Effector memory CD8-positive, alpha-beta T cell (primary cell): ENCODE measurements around the gene KDELR1.

Experiments
- ATAC-seq: fragments of 150-1000 bp; cut with Tn5 transposase; replicated peaks from 2 replicates; pipeline ENCODE4 v1.10.0; 2021; ENCODE audit warnings: mild to moderate bottlenecking, moderate library complexity
- DNase-seq, 3 experiments: peaks; one replicate each; pipeline ENCODE4 v3.0.0; 2021
- H3K27ac Mint-ChIP-seq, 2 donors: one replicate each; pipeline ENCODE4 v1.8.0; 2022; ENCODE audit warnings: mild to moderate bottlenecking in 2 of 2, mixed read lengths in 2 of 2, moderate library complexity in 2 of 2
- H3K27me3 Mint-ChIP-seq, 2 donors: one replicate each; pipeline ENCODE4 v1.8.0; 2022; ENCODE audit warnings: mixed read lengths in 2 of 2
- H3K36me3 Mint-ChIP-seq: one replicate; pipeline ENCODE4 v1.8.0; 2022; ENCODE audit warnings: mild to moderate bottlenecking, moderate library complexity, mixed read lengths; ENCODE audit not compliant: insufficient read depth
- H3K4me1 Mint-ChIP-seq, 2 donors: one replicate each; pipeline ENCODE4 v1.8.0; 2022; ENCODE audit warnings: low read depth in 2 of 2, mixed read lengths in 2 of 2
- H3K4me3 Mint-ChIP-seq, 2 donors: one replicate each; pipeline ENCODE4 v1.8.0; 2022; ENCODE audit warnings: mild to moderate bottlenecking in 2 of 2, mixed read lengths in 2 of 2, moderate library complexity in 2 of 2
- H3K9me3 Mint-ChIP-seq, 2 donors: one replicate each; pipeline ENCODE4 v1.8.0; 2022; ENCODE audit warnings: mixed read lengths in 2 of 2

Gene KDELR1

DNA sequence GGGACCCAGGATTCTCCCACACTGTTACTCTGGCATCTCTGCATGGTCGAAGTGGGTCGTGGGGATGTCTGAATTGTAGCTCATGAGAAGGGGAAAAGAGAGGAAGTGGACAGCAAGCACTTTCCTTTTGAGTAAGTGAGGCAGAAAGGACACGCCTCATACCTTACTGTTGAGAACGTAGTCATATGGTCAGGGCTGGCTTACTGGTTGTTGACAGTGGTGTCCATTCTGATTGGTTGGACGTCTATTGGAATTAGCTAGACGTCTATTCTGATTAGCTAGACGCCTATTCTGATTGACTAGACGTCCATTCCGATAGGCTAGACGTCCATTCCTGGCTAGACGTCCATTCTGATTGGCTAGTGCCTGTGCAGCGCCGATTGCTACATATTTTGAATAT lies 14.5 kb upstream of the KDELR1 start:
- no peaks in the 10 kb centered on the region for H3K9me3 Mint-ChIP-seq
- no peak for ATAC-seq

DNA sequence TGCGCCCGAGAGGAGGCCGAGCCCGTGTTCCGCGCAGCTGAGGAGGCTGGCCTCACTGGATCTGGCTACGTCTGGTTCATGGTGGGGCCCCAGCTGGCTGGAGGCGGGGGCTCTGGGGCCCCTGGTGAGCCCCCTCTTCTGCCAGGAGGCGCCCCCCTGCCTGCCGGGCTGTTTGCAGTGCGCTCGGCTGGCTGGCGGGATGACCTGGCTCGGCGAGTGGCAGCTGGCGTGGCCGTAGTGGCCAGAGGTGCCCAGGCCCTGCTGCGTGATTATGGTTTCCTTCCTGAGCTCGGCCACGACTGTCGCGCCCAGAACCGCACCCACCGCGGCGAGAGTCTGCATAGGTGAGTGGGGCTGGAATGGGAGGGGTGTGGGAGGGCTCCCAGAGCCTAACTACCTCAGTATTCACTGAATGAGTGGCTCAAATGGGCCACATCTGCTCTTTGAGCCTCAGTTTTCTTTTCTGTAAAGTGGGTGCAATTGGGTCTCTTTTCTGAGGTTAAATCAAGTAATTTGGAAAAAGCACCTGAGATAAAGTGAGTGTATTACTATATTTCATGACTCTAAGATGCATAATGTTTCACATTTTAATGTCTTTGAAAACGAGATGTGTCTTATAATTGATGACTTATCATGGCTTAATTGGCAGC lies 13.8 kb upstream of the KDELR1 start:
- Mint-ChIP-seq H3K36me3 (peaks cover 7% of the 10 kb centered on the region), H3K9me3 (no peaks in the 10 kb centered on the region), H3K4me3 (no peak overlapping the region), H3K27ac (no peak overlapping the region), H3K4me1 (peaks cover 4 to 18% of the 10 kb centered on the region in 2 donors), H3K27me3 (peaks cover 20 to 22% of the 10 kb centered on the region in 2 donors)
- ATAC-seq (no peak), DNase-seq (no peak)

More for the DNA sequence above, 14.5 kb upstream of the KDELR1 start:
- Mint-ChIP-seq H3K4me1 (peaks cover 4 to 15% of the 10 kb centered on the region in 2 donors), H3K36me3 (peaks cover 11% of the 10 kb centered on the region), H3K27ac (no peak overlapping the region), H3K4me3 (no peak overlapping the region), H3K27me3 (peaks cover 20 to 22% of the 10 kb centered on the region in 2 donors)
- no peak for DNase-seq

DNA sequence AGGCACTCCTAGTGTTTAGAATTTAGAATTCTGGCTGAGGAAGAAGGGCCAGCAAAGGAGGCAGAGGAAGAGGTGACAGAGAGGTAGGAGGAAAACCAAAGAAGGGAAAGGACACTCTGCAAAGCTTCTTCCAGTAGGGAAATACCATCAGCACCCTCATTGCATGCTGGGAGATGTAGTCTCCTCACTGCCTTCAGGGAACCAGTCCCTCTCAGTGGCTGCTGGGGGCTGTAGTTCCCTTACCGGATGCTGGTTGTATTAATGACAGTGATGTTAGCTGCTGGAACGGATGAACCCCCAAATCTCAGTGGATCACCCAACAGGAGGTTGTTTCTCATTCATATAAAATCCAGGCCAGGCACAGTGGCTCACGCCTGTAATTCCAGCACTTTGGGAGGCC lies 12.3 kb upstream of the KDELR1 start:
- ATAC-seq: peak; percentile 70
- Mint-ChIP-seq H3K4me3 (no peak overlapping the region), H3K9me3 (peaks cover 0 to 5% of the 10 kb centered on the region in 2 donors), H3K27ac (peak overlapping the region in 1 of 2 donors; percentile 33), H3K27me3 (peaks cover 20 to 22% of the 10 kb centered on the region in 2 donors), H3K4me1 (peaks cover 6 to 27% of the 10 kb centered on the region in 2 donors), H3K36me3 (peaks cover 7% of the 10 kb centered on the region)
- peak; percentile 44 to 61 (median 46) for DNase-seq

DNA sequence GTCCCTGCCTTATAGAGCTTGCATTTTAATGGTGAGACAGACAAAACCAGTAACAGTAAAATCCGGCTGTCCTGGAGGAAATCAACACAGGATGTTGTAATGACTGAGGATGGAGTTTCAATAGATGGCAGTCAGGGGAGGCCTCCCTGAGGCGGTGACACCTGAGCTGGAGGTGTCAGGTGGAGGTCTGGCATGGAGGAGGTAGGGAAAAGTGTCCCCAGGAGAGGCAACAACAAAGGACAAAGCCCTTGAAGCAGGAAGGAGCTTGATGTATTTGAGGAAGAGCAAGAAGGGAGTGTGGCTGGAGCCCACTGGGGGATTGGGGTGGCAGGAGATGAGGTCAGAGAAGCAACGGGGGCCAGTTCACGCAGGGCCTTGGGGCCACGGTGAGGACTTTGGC lies 9.9 kb upstream of the KDELR1 start:
- Mint-ChIP-seq H3K4me1 (peaks cover 15 to 38% of the 10 kb centered on the region in 2 donors), H3K9me3 (peaks cover 0 to 5% of the 10 kb centered on the region in 2 donors), H3K27ac (no peak overlapping the region), H3K36me3 (peaks cover 13% of the 10 kb centered on the region), H3K4me3 (no peak overlapping the region), H3K27me3 (peaks cover 12 to 22% of the 10 kb centered on the region in 2 donors)
- ATAC-seq (no peak), DNase-seq (no peak)

DNA sequence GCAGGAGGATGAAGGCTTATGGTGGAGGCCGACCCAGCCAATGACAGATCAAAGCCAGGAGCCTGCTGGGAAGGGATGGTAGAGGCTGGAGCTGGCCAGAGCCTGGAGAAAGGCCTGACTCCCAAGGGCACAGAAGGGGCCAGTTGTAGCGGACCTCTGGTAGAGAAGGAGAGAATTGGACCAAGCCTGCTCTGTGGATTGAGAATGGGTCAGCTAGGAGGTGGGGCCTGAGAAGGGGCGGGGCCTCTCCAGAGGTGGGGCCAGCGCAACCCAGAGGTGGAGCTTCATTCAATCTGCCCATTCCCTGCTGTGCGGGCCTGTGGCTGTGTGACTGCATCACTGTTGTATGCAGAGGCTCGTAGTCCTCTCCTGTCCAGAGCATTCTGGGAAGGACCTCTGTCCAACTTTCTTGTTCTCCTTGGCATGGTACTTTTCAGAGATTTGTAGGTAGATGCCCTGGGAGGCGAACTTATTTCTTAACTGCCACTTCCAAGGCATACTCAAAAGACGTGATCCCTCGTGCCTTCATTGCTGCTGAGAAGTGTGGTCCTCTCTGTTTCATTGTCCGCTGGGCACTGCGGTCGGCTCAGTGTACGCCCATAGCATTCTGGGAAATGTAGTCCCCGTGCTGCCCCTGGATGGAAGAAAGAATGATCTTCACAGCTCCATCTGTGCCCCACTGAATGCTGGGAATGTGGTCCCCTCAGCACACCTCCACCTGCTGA lies 8.8 kb upstream of the KDELR1 start:
- Mint-ChIP-seq H3K4me1 (peaks cover 19 to 47% of the 10 kb centered on the region in 2 donors), H3K4me3 (no peak overlapping the region), H3K27me3 (peaks cover 17 to 26% of the 10 kb centered on the region in 2 donors), H3K27ac (peak overlapping the region in 1 of 2 donors; percentile 42), H3K36me3 (peaks cover 16% of the 10 kb centered on the region), H3K9me3 (peaks cover 0 to 5% of the 10 kb centered on the region in 2 donors)
- DNase-seq: peak in 1 of 3 experiments; percentile 33
- peak; percentile 23 for ATAC-seq

DNA sequence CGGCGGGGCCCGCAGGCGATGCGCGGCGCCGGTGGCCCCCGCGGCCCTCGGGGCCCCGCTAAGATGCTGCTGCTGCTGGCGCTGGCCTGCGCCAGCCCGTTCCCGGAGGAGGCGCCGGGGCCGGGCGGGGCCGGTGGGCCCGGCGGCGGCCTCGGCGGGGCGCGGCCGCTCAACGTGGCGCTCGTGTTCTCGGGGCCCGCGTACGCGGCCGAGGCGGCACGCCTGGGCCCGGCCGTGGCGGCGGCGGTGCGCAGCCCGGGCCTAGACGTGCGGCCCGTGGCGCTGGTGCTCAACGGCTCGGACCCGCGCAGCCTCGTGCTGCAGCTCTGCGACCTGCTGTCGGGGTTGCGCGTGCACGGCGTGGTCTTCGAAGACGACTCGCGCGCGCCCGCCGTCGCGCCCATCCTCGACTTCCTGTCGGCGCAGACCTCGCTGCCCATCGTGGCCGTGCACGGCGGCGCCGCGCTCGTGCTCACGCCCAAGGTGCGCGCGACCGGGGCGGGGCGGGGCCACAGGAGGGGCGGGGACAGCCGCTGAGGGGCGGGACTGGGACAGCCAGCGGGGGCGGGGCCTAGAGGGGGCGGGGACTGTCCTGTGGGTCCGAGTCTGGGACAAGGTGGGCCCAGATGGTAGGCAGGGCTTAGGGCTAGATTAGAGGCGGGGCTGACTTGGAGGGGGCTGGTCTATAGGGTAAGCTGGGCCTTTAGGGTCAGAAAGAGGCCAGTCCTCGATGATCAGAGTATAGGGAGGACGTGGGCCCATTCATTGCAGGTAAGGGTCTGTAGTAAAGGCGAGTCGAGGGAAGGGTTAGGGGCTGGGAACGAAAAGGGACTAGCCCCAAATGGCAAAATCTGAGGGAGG lies 7.3 kb upstream of the KDELR1 start:
- H3K36me3 Mint-ChIP-seq: peaks cover 16% of the 10 kb centered on the region
- peaks cover 32 to 42% of the 10 kb centered on the region in 2 donors for H3K27me3 Mint-ChIP-seq
- peak overlapping the region; percentile 75 to 88 for H3K27ac Mint-ChIP-seq
- H3K4me1 Mint-ChIP-seq: peaks cover 25 to 60% of the 10 kb centered on the region in 2 donors
- peaks cover 0 to 5% of the 10 kb centered on the region in 2 donors for H3K9me3 Mint-ChIP-seq
- ATAC-seq (peak; percentile 73), DNase-seq (peak; percentile 81 to 86 (median 86))
- H3K4me3 Mint-ChIP-seq: peak overlapping the region; percentile 85 to 92

DNA sequence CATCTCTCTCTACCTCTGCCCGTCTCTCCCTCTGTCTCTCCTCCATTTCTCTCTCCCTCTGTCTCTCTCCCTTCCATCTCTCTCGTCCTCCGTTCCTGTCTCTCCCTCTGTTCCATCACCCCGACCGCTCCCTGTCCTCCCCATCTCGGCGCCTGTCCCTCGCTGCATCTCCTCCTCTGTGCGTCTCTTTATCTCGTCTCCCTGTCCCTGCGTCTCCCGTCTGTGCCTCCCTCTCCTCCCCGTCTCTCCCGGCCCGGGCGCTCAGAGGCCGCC lies 6.7 kb upstream of the KDELR1 start:
- DNase-seq (no peak), ATAC-seq (no peak)
- Mint-ChIP-seq H3K27ac (peak overlapping the region; percentile 75 to 88), H3K27me3 (peaks cover 32 to 45% of the 10 kb centered on the region in 2 donors), H3K4me1 (peaks cover 23 to 56% of the 10 kb centered on the region in 2 donors), H3K9me3 (peaks cover 0 to 5% of the 10 kb centered on the region in 2 donors), H3K36me3 (peaks cover 12% of the 10 kb centered on the region), H3K4me3 (peak overlapping the region; percentile 85 to 92)

DNA sequence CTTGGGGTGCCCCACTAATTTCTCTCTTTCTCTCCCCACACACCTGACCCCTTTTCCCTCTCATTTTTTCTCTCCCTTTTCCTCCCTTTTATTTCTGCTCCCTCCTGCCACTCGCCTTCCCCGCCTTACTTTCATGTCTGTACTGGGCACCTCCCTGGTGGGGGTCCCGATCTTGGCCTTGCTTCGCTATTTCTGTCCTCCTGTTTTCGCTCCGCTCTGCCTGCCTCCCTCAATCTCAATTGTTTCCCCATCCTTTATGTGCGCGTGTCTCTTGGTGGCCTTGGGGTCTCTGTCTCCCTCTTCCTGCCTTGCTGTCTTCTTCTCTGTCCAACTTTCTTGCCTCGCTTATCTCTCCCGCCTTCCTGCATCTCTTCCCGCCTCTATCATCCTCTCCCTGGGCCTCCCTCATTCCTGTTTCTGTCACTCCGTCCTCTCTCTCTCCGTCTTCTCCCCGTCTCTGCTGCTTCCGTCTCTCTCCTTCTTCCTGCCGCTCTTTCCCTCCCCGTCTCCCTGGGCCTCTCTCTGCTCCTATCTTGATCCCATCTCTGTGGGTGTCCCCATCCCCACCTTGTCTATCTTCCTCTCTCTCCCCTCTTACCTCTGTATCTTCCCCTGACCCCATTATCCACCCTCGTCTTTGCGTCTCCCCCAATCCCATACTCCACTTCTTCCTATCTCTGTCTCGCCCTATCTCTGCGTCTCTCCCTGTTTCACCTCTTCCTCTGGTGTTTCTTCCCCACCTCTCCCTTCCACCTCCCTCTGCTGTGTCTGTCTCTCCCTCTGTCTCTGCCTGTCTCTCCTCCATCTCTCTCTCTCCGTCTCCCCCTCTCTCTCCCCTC lies 6.1 kb upstream of the KDELR1 start:
- Mint-ChIP-seq H3K9me3 (peaks cover 0 to 5% of the 10 kb centered on the region in 2 donors), H3K27ac (peak overlapping the region; percentile 75 to 88), H3K4me1 (peaks cover 26 to 62% of the 10 kb centered on the region in 2 donors), H3K36me3 (peaks cover 10% of the 10 kb centered on the region), H3K4me3 (peak overlapping the region; percentile 85 to 92), H3K27me3 (peaks cover 32 to 50% of the 10 kb centered on the region in 2 donors)
- no peak for ATAC-seq
- DNase-seq: no peak

DNA sequence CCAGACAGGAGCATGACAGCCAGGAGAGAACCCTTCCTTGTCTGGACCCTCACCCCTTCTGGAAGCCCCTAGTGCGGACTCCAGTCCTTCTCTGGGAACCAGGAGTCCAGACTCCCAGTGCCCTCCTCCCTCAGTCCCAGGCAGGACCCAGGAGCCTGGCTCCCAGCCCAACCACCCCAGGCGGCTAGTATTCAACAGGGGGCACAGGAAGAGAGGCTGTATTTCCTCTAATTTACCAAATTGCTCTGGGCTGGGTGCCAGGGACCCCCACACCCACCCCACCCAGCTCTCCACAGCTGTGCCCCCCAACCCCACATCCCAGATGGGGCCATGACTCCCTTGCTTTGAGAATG lies 5.4 kb upstream of the KDELR1 start:
- peaks cover 32 to 51% of the 10 kb centered on the region in 2 donors for H3K27me3 Mint-ChIP-seq
- DNase-seq (no peak), ATAC-seq (no peak)
- peaks cover 27 to 60% of the 10 kb centered on the region in 2 donors for H3K4me1 Mint-ChIP-seq
- H3K9me3 Mint-ChIP-seq: peaks cover 0 to 5% of the 10 kb centered on the region in 2 donors
- no peak overlapping the region for H3K4me3 Mint-ChIP-seq
- H3K36me3 Mint-ChIP-seq: peaks cover 9% of the 10 kb centered on the region
- peak overlapping the region in 1 of 2 donors; percentile 88 for H3K27ac Mint-ChIP-seq

DNA sequence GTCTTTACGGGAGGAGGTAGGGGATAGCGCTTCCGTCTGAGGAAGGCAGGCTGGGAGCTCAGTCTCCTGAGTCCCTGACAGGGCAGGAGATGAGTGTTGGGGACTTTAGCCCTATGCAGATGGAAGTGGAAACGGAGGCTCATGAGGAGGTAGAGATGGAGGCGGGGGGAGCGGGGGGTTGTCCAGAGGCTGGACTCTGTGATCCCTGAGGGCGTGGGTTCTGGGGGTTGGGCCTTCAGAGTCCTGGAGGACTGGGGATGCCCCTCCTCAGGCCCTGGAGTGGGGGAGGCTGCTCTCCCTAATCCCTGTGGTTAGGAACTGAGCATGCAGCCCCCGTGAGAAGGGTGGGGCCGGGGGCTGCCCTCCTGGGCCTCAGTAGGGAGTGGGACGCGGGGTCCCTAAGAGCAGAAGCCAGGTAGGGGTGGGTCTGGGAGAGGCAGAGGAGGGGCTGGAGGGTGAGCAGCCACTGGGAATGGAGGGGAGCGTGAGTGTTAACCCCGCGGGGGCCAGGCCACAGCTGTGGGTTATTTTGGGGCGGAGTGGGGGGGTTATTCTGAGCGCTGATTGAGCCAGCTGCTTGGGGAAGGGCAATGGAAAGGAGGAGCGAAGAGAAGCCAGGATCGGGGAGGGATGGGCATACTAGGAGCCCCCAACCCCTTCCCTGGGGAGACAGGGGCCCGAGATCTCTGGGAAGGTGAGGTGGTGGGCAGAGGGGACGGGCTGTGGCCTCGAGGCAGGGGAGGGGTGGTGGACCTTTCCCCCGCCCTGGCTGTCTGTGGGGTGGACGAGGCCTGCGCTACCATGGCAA lies 4.9 kb upstream of the KDELR1 start:
- no peak overlapping the region for H3K27ac Mint-ChIP-seq
- ATAC-seq (no peak), DNase-seq (no peak)
- H3K27me3 Mint-ChIP-seq: peaks cover 32 to 51% of the 10 kb centered on the region in 2 donors
- H3K36me3 Mint-ChIP-seq: peaks cover 9% of the 10 kb centered on the region
- peak overlapping the region; percentile 40 to 76 for H3K4me3 Mint-ChIP-seq
- H3K4me1 Mint-ChIP-seq: peaks cover 32 to 63% of the 10 kb centered on the region in 2 donors
- peaks cover 0 to 5% of the 10 kb centered on the region in 2 donors for H3K9me3 Mint-ChIP-seq

DNA sequence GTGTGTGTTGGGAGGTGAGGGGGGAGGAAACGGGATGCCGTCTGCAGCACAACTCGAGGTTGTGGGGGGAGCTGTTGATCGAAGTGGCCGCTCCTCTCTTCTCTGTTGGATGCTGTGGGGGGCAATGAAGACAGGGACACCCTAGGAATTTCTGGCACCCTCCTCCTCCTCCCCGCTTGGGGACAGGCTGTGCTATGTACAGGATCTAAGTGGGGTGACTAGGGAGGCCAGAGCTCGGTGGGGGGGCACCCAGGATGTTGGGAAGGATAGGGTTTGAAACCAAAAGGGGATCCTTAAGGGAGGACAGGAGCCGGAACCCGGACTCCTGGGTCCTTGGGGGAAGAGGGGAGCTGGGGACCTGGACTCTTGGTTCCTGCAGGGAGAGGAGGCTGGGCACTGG lies 4.1 kb upstream of the KDELR1 start:
- DNase-seq (no peak), ATAC-seq (no peak)
- peaks cover 32 to 51% of the 10 kb centered on the region in 2 donors for H3K27me3 Mint-ChIP-seq
- peak overlapping the region; percentile 40 to 76 for H3K4me3 Mint-ChIP-seq
- H3K4me1 Mint-ChIP-seq: peaks cover 35 to 66% of the 10 kb centered on the region in 2 donors
- H3K36me3 Mint-ChIP-seq: peaks cover 9% of the 10 kb centered on the region
- H3K9me3 Mint-ChIP-seq: peaks cover 0 to 5% of the 10 kb centered on the region in 2 donors
- peak overlapping the region in 1 of 2 donors; percentile 49 for H3K27ac Mint-ChIP-seq

DNA sequence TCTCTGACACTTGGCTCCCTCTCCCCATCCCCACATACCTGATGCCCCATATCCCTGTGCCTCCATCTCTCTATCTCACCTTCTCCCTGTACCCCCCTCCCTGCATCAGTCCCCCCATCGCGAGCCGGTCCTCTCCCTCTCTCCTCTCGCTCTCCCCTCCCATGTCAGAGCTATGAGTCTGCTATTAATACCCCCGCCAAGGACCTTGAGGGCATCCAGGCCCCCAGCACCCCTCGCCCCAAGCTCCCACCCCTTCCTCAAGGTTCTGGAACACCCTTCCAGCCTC lies 3.8 kb upstream of the KDELR1 start:
- no peak for ATAC-seq
- H3K4me3 Mint-ChIP-seq: peak overlapping the region; percentile 36 to 76
- H3K9me3 Mint-ChIP-seq: peaks cover 0 to 5% of the 10 kb centered on the region in 2 donors
- DNase-seq: no peak
- H3K4me1 Mint-ChIP-seq: peaks cover 37 to 67% of the 10 kb centered on the region in 2 donors
- H3K27me3 Mint-ChIP-seq: peaks cover 32 to 51% of the 10 kb centered on the region in 2 donors
- H3K36me3 Mint-ChIP-seq: peaks cover 12% of the 10 kb centered on the region
- peak overlapping the region in 1 of 2 donors; percentile 49 for H3K27ac Mint-ChIP-seq
